PC-3 (cell line): ENCODE measurements around the gene STAG3. TPM values are rescaled to one million over a fixed set of nuclear protein-coding genes. Genes with fewer than 3 reads are reported as not detected.

ENCODE experiments used
- ATAC-seq: fragments of 200-7000 bp; cut with Tn5 transposase; 2 replicates; pipeline ENCODE4 v1.9.1; 2020; ENCODE audit warnings: mild to moderate bottlenecking, moderate library complexity
- BruUV-seq: library from RNA; stranded (reverse); fragments of 400-500 nt; replicated peaks from 2 replicates; lab custom pipeline; 2021; lab: Mats Ljungman, UMichigan
- CTCF ChIA-PET: fragments of 300-600 bp; sonication (Branson Sonifier 250); formaldehyde crosslinking; loops from one replicate; lab custom pipeline; 2022; ENCODE audit warnings: antibody characterized with exemption; lab: Charles Lee
- POLR2A ChIA-PET: fragments of 300-600 bp; sonication (Branson Sonifier 250); formaldehyde crosslinking; loops from one replicate; lab custom pipeline; 2022; ENCODE audit warnings: antibody characterized with exemption; ENCODE audit not compliant: unreplicated experiment; lab: Charles Lee
- DNase-seq: peaks from one replicate; pipeline ENCODE4 v3.0.0-alpha.2; 2015
- H2AFZ ChIP-seq: fragments of 300-600 bp; sonication (generic); 2 replicates; pipeline ENCODE4 v1.6.0; 2016; ENCODE audit warnings: antibody characterized with exemption, low read length
- H3F3A ChIP-seq: fragments of 300-600 bp; sonication (generic); one replicate; pipeline ENCODE4 v1.6.0; 2017; ENCODE audit warnings: antibody characterized with exemption, low read length, control low read depth, mild to moderate bottlenecking; ENCODE audit not compliant: unreplicated experiment
- H3K27ac ChIP-seq: fragments of 300-600 bp; sonication (generic); 2 replicates; pipeline ENCODE4 v1.5.1; 2016; ENCODE audit warnings: mild to moderate bottlenecking, low read length
- H3K27me3 ChIP-seq: fragments of 300-600 bp; sonication (generic); 2 replicates; pipeline ENCODE4 v1.6.1; 2016; ENCODE audit warnings: low read length, mixed read lengths
- H3K36me3 ChIP-seq: fragments of 300-600 bp; sonication (generic); 2 replicates; pipeline ENCODE4 v1.6.1; 2016; ENCODE audit warnings: low read depth, mixed run types, low read length, mixed read lengths
- H3K4me1 ChIP-seq: fragments of 300-600 bp; sonication (generic); 2 replicates; pipeline ENCODE4 v1.5.1; 2016; ENCODE audit warnings: low read length; ENCODE audit not compliant: insufficient read depth
- H3K4me2 ChIP-seq: fragments of 300-600 bp; sonication (generic); 2 replicates; pipeline ENCODE4 v1.6.0; 2016; ENCODE audit warnings: low read length
- H3K4me3 ChIP-seq: fragments of 300-600 bp; sonication (generic); 2 replicates; pipeline ENCODE4 v1.5.1; 2016; ENCODE audit warnings: mild to moderate bottlenecking, low read length, mixed read lengths
- H3K79me2 ChIP-seq: fragments of 300-600 bp; sonication (generic); 2 replicates; pipeline ENCODE4 v1.6.1; 2017; ENCODE audit warnings: low read length, mixed read lengths
- H3K9ac ChIP-seq: fragments of 300-600 bp; sonication (generic); 2 replicates; pipeline ENCODE4 v1.6.0; 2016; ENCODE audit warnings: mild to moderate bottlenecking, low read length
- H3K9me2 ChIP-seq: fragments of 300-600 bp; sonication (generic); replicated peaks from 2 replicates; pipeline ENCODE4 v1.6.1; 2016; ENCODE audit warnings: mixed run types, low read length, mixed read lengths
- H3K9me3 ChIP-seq: fragments of 300-600 bp; sonication (generic); 2 replicates; pipeline ENCODE4 v1.6.1; 2016; ENCODE audit warnings: low read length, mixed read lengths
- H4K20me1 ChIP-seq: fragments of 300-600 bp; sonication (generic); 2 replicates; pipeline ENCODE4 v1.6.1; 2016; ENCODE audit warnings: low read length, mixed read lengths
- CTCF ChIP-seq: fragments of 300-600 bp; sonication (generic); conservative IDR thresholded peaks from 2 replicates; pipeline ENCODE4 v1.5.1; 2017; ENCODE audit warnings: antibody characterized with exemption, low read depth, mild to moderate bottlenecking, low read length
- EZH2 ChIP-seq: fragments of 300-600 bp; sonication (generic); IDR thresholded peaks from one replicate; pipeline ENCODE4 v1.6.1; 2017; ENCODE audit warnings: antibody characterized with exemption, mild to moderate bottlenecking, low read length; ENCODE audit not compliant: unreplicated experiment
- EZH2phosphoT487 ChIP-seq: fragments of 300-600 bp; sonication (generic); IDR thresholded peaks from 2 replicates; pipeline ENCODE4 v1.6.1; 2018; ENCODE audit warnings: mild to moderate bottlenecking, antibody characterized with exemption, low read length, borderline replicate concordance
- intact Hi-C: fragments of 100-400 bp; cut with micrococcal nuclease; formaldehyde crosslinking; loops from 2 replicates; pipeline ENCODE4 v1.9.0; 2023
- total RNA-seq: library from RNA; depleted of rRNA; stranded (reverse); fragments of >200 nt; gene quantifications from 2 replicates; pipeline ENCODE4 v1.2.3, GENCODE V29; 2014

Gene STAG3
- total RNA-seq, 1 experiment from 2014 or later, result 0.07 TPM

GRCh38 chr7:100158229-100159098 is 19.3 kb upstream of the STAG3 start, which contains the start of gene TRAPPC14:
TSS of gene TRAPPC14 (minus strand) at chr7:100158723. CDS start at chr7:100158499, 224 bp downstream.
- no peak for TF ChIP-seq EZH2phosphoT487
- no peak for TF ChIP-seq CTCF
- TF ChIP-seq EZH2, result no peak
- H3K9me3 ChIP-seq, result no peaks in the 10 kb centered on the region
- DNase-seq (peak; percentile 76), ATAC-seq (peak; percentile 79)
- no peaks in the 10 kb centered on the region for H3K27me3 ChIP-seq
- intact Hi-C loops, result no loop called here
- peak within 1 kb of the TSS; percentile 97 for H3K4me2 ChIP-seq
- CTCF ChIA-PET, result no interaction called here
- no peaks in the 10 kb centered on the region for H3K9me2 ChIP-seq
- peak within 1 kb of the TSS; percentile 89 for H3K4me3 ChIP-seq
- peak within 1 kb of the TSS; percentile 89 for H3K9ac ChIP-seq
- BruUV-seq, result no TSS peak
- H3K36me3 ChIP-seq, result peaks cover 10% of the 10 kb centered on the region; the same call in 1 of the 2 replicates
- peak within 1 kb of the TSS; percentile 31 for H3K27ac ChIP-seq
- H3F3A ChIP-seq, result no peaks in the 10 kb centered on the region
- peaks cover 6% of the 10 kb centered on the region; the same call in 1 of the 2 replicates for H4K20me1 ChIP-seq
- peaks cover 21% of the 10 kb centered on the region for H3K4me1 ChIP-seq
- H3K79me2 ChIP-seq, result peaks cover 32% of the 10 kb centered on the region
- POLR2A ChIA-PET, result interaction anchor here (0.6 kb wide), 1 partner anchor 381 kb away, joined by 3 read pairs; no protein-coding TSS in a partner anchor
- peak within 1 kb of the TSS; percentile 93 for H2AFZ ChIP-seq

GRCh38 chr7:100159099-100159623 is 18.6 kb upstream of the STAG3 start:
- H4K20me1 ChIP-seq, result peaks cover 6% of the 10 kb centered on the region; the same call in 1 of the 2 replicates
- TF ChIP-seq EZH2, result no peak
- TF ChIP-seq EZH2phosphoT487, result no peak
- ChIA-PET POLR2A (interaction anchor here (0.6 kb wide), 1 partner anchor 380 kb away, joined by 3 read pairs; no protein-coding TSS in a partner anchor), CTCF (interaction anchor here (0.6 kb wide), 1 partner anchor 37 kb away, joined by 3 read pairs; no protein-coding TSS in a partner anchor)
- H3F3A ChIP-seq, result no peaks in the 10 kb centered on the region
- H3K27ac ChIP-seq, result no peak overlapping the region; the same call in 1 of the 2 replicates
- H3K4me3 ChIP-seq, result peak overlapping the region; percentile 89
- H3K9me2 ChIP-seq, result no peaks in the 10 kb centered on the region
- peak overlapping the region; percentile 93 for H2AFZ ChIP-seq
- no peak for DNase-seq
- H3K9ac ChIP-seq, result peak overlapping the region; percentile 89
- no peak for ATAC-seq
- H3K79me2 ChIP-seq, result peaks cover 32% of the 10 kb centered on the region
- H3K36me3 ChIP-seq, result peaks cover 10% of the 10 kb centered on the region; the same call in 1 of the 2 replicates
- H3K27me3 ChIP-seq, result no peaks in the 10 kb centered on the region
- intact Hi-C loops, result no loop called here
- H3K4me1 ChIP-seq, result peaks cover 22% of the 10 kb centered on the region
- H3K9me3 ChIP-seq, result no peaks in the 10 kb centered on the region
- BruUV-seq, result TSS peak; percentile 48
- peak overlapping the region; percentile 97 for H3K4me2 ChIP-seq

GRCh38 chr7:100160067-100160466 is 17.7 kb upstream of the STAG3 start:
- H3K36me3 ChIP-seq, result peaks cover 10% of the 10 kb centered on the region; the same call in 1 of the 2 replicates
- no TSS peak for BruUV-seq
- H3K4me3 ChIP-seq, result no peak overlapping the region
- no peaks in the 10 kb centered on the region for H3K9me3 ChIP-seq
- H3K27ac ChIP-seq, result no peak overlapping the region
- no peaks in the 10 kb centered on the region for H3F3A ChIP-seq
- H3K4me2 ChIP-seq, result no peak overlapping the region
- H3K4me1 ChIP-seq, result peaks cover 22% of the 10 kb centered on the region
- H4K20me1 ChIP-seq, result peaks cover 6% of the 10 kb centered on the region; the same call in 1 of the 2 replicates
- H3K79me2 ChIP-seq, result peaks cover 32% of the 10 kb centered on the region
- TF ChIP-seq EZH2 (no peak), CTCF (no peak), EZH2phosphoT487 (no peak)
- H3K9ac ChIP-seq, result no peak overlapping the region
- no peaks in the 10 kb centered on the region for H3K27me3 ChIP-seq
- POLR2A ChIA-PET, result no interaction called here
- DNase-seq, result no peak
- intact Hi-C loops, result no loop called here
- CTCF ChIA-PET, result no interaction called here
- ATAC-seq, result no peak
- no peak overlapping the region for H2AFZ ChIP-seq
- H3K9me2 ChIP-seq, result no peaks in the 10 kb centered on the region
